Endothelial cell of umbilical vein (primary cell): Measurements from ENCODE around the gene C12orf60. TPM values are rescaled to one million over a fixed set of nuclear protein-coding genes. Genes with fewer than 3 reads are reported as not detected.

Experiments
- BruUV-seq: library from RNA; stranded (reverse); fragments of 400-500 nt; replicated peaks from 2 replicates; lab custom pipeline; 2021; lab: Mats Ljungman, UMichigan
- CTCF ChIA-PET: fragments of 300-600, 350-600 bp; sonication (Branson Sonifier 250); formaldehyde crosslinking; loops from one replicate; lab custom pipeline; 2021; ENCODE audit warnings: antibody characterized with exemption, inconsistent platforms; lab: Charles Lee
- POLR2A ChIA-PET: fragments of 300-600, 350-600 bp; sonication (Branson Sonifier 250); formaldehyde crosslinking; loops from one replicate; lab custom pipeline; 2021; ENCODE audit warnings: antibody characterized with exemption, inconsistent platforms; lab: Charles Lee
- DNase-seq: peaks from one replicate; pipeline ENCODE4 v3.0.0-alpha.2; 2011; ENCODE audit warnings: low read depth, low spot score
- FAIRE-seq: peaks from 2 replicates; lab custom pipeline; 2011; peaks lifted over from hg19 to GRCh38; lab: Jason Lieb, UNC
- H2AFZ ChIP-seq: 2 replicates; pipeline ENCODE4 v1.6.0; 2012; ENCODE audit warnings: low read depth, low read length, control low read depth, inconsistent platforms
- H3K27ac ChIP-seq: 2 replicates; pipeline ENCODE4 v1.5.1; 2011; ENCODE audit warnings: low read depth, mild to moderate bottlenecking, control low read depth, low read length, moderate library complexity; ENCODE audit not compliant: insufficient read depth
- H3K27me3 ChIP-seq, 2 experiments: 2 replicates each; pipeline versions ENCODE4 v1.6.0 to v1.6.1; 2011; ENCODE audit warnings: low read length in 2 of 2, mixed read lengths in 1 of 2; ENCODE audit not compliant: control insufficient read depth in 2 of 2, insufficient read depth in 2 of 2
- H3K36me3 ChIP-seq, 2 experiments: 2 replicates in 1 of 2; 3 replicates in 1 of 2; pipeline ENCODE4 v1.5.1; 2011; ENCODE audit warnings: low read length in 2 of 2, mild to moderate bottlenecking in 1 of 2, moderate library complexity in 1 of 2; ENCODE audit not compliant: control insufficient read depth in 2 of 2, insufficient read depth in 2 of 2; ENCODE audit errors: extremely low read depth in 1 of 2
- H3K4me1 ChIP-seq: 3 replicates; pipeline ENCODE4 v1.5.1; 2011; ENCODE audit warnings: mild to moderate bottlenecking, low read length; ENCODE audit not compliant: control insufficient read depth, insufficient read depth; ENCODE audit errors: extremely low read depth
- H3K4me2 ChIP-seq: 2 replicates; pipeline ENCODE4 v1.6.1; 2011; ENCODE audit warnings: low read length, control low read depth, mixed read lengths; ENCODE audit not compliant: insufficient read depth
- H3K4me3 ChIP-seq, 3 experiments: fragments of 200-600 bp in 1 of 3; sonication (generic), shearing (Covaris generic) in 1 of 3; replicated peaks in 1 of 3; 2 replicates each; pipeline ENCODE4 v1.5.1; 2011 to 2016; ENCODE audit warnings: control low read depth in 3 of 3, low read length in 3 of 3, mild to moderate bottlenecking in 2 of 3, inconsistent platforms in 1 of 3, low read depth in 1 of 3, moderate library complexity in 1 of 3; ENCODE audit not compliant: insufficient read depth in 1 of 3
- H3K79me2 ChIP-seq: 2 replicates; pipeline ENCODE4 v1.6.0; 2012; ENCODE audit warnings: low read length, inconsistent platforms; ENCODE audit not compliant: control insufficient read depth, insufficient read depth
- H3K9ac ChIP-seq: replicated peaks from 2 replicates; pipeline ENCODE3; 2011; ENCODE audit warnings: low read length, control low read depth; ENCODE audit not compliant: insufficient read depth; ENCODE audit errors: extremely low read depth
- H3K9me1 ChIP-seq: replicated peaks from 3 replicates; pipeline ENCODE4 v1.6.0; 2011; ENCODE audit warnings: mild to moderate bottlenecking, low read length; ENCODE audit not compliant: control insufficient read depth, insufficient read depth; ENCODE audit errors: extremely low read depth
- H3K9me3 ChIP-seq: replicated peaks from 2 replicates; pipeline ENCODE4 v1.5.1; 2012; ENCODE audit warnings: low read length, inconsistent platforms; ENCODE audit not compliant: control insufficient read depth, insufficient read depth
- H4K20me1 ChIP-seq: replicated peaks from 2 replicates; pipeline ENCODE3; 2011; ENCODE audit warnings: mild to moderate bottlenecking, low read length; ENCODE audit not compliant: control insufficient read depth, insufficient read depth; ENCODE audit errors: extremely low read depth
- CTCF ChIP-seq, 2 donors: IDR thresholded peaks; 1 replicate in 1 of 2; 2 replicates in 1 of 2; pipeline ENCODE4 v1.5.1; 2011; ENCODE audit warnings: low read length in 2 of 2, mild to moderate bottlenecking in 2 of 2, moderate library complexity in 2 of 2, control low read depth in 1 of 2, inconsistent platforms in 1 of 2, low read depth in 1 of 2; ENCODE audit not compliant: insufficient read depth in 1 of 2; ENCODE audit errors: extremely low read depth in 1 of 2
- EZH2 ChIP-seq: IDR thresholded peaks from 2 replicates; pipeline ENCODE4 v1.6.1; 2012; ENCODE audit warnings: borderline replicate concordance, low read depth, mild to moderate bottlenecking, moderate library complexity, low read length, inconsistent platforms; ENCODE audit not compliant: severe bottlenecking
- FOS ChIP-seq: IDR thresholded peaks from 2 replicates; pipeline ENCODE4 v1.6.1; 2011; ENCODE audit warnings: mild to moderate bottlenecking, low read length, moderate library complexity, borderline replicate concordance; ENCODE audit not compliant: insufficient read depth
- GATA2 ChIP-seq: IDR thresholded peaks from 2 replicates; pipeline ENCODE4 v1.7.0; 2011; ENCODE audit warnings: low read depth, mild to moderate bottlenecking, moderate library complexity, mixed read lengths, low read length; ENCODE audit not compliant: insufficient read length, insufficient read depth
- JUN ChIP-seq: IDR thresholded peaks from 2 replicates; pipeline ENCODE4 v1.6.1; 2011; ENCODE audit warnings: borderline replicate concordance, low read depth; ENCODE audit not compliant: insufficient read length, insufficient read depth
- MYC ChIP-seq: IDR thresholded peaks from one replicate; pipeline ENCODE4 v1.6.1; 2011; ENCODE audit warnings: mild to moderate bottlenecking, low read depth, low read length
- POLR2A ChIP-seq: IDR thresholded peaks from 2 replicates; pipeline ENCODE4 v1.6.1; 2012; ENCODE audit warnings: low read depth, mild to moderate bottlenecking, control low read depth, low read length
- POLR2AphosphoS5 ChIP-seq: IDR thresholded peaks from 2 replicates; pipeline ENCODE4 v1.6.1; 2012; ENCODE audit warnings: low read depth, mild to moderate bottlenecking, control low read depth, low read length, moderate library complexity; ENCODE audit not compliant: insufficient read depth
- dilution Hi-C: fragments of 300-500 bp; cut with MboI; formaldehyde crosslinking; loops from one replicate; pipeline ENCODE4 v1.15.0; 2019; ENCODE audit warnings: low sequenced_read_pairs; ENCODE audit not compliant: extremely low pct_ligation_motif_present
- intact Hi-C: fragments of 100-400 bp; cut with micrococcal nuclease; formaldehyde crosslinking; loops from one replicate; pipeline ENCODE4 v1.10.0; 2022
- polyA plus RNA-seq, 4 experiments: library from polyadenylated mRNA; depleted of rRNA in 3 of 4; stranded (reverse) in 3 of 4; unstranded in 1 of 4; fragments of >200 nt; gene quantifications; 2 replicates each; pipeline versions ENCODE4 v1.2.1 to v1.2.3, GENCODE V29; 2011 to 2012; ENCODE audit warnings: missing spikeins in 1 of 4
- total RNA-seq: library from RNA; stranded (reverse); gene quantifications from 2 replicates; pipeline ENCODE4 v1.2.3, GENCODE V29; 2021
- TF ChIP-seq, protein P1 (sequence below): IDR thresholded peaks from 2 replicates; pipeline ENCODE4 v1.6.1; 2011; ENCODE audit not compliant: insufficient read depth, insufficient read length

Gene C12orf60
- total and polyA plus RNA-seq, 2 donors (not counting 3 experiments of a cell fraction or from before 2014, with no cell fraction given), result 0.52 to 1.3 TPM

DNA sequence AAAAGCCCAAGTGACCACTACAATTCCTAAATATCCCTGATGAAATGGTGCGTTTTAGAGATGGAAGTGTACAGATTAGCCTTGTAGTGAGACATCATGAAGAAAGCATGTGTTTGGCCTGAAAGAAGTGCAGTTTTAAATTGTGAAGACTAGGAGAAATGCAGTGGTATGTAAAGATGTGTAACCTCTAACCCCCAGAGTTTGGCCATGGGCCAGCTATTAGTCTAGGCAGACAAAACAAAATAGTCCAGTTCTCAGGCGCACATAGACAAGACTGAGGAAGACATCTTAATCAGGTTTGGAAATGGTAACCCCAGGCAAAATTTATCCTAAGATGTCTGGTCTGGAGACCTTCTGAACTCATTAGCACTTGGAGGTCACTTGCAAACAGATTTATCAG is 23.6 kb upstream of the C12orf60 start:
- TF ChIP-seq, protein P1, sequence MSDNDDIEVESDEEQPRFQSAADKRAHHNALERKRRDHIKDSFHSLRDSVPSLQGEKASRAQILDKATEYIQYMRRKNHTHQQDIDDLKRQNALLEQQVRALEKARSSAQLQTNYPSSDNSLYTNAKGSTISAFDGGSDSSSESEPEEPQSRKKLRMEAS, result no peak
- TF ChIP-seq JUN, result no peak
- no peak for TF ChIP-seq CTCF (IDR thresholded peaks at IDR 0.05; ENCODE audit: extremely low read depth in 1 of 2, insufficient read depth in 1 of 2, low read depth in 1 of 2, low read length in 2 of 2)
- TF ChIP-seq POLR2AphosphoS5, result no peak
- TF ChIP-seq GATA2, result no peak
- TF ChIP-seq POLR2A, result no peak
- TF ChIP-seq EZH2, result no peak
- no peak for TF ChIP-seq MYC
- TF ChIP-seq FOS, result no peak
- no TSS peak for BruUV-seq
- Histone ChIP-seq H3K9me3 (no peaks in the 10 kb centered on the region), H3K9me1 (no peaks in the 10 kb centered on the region), H3K79me2 (peaks cover 14% of the 10 kb centered on the region), H3K27ac (no peak overlapping the region), H3K4me3 (no peak overlapping the region), H3K36me3 (peaks cover 0 to 2% of the 10 kb centered on the region in 2 experiments), H3K27me3 (no peaks in the 10 kb centered on the region), H4K20me1 (no peaks in the 10 kb centered on the region), H3K9ac (no peak overlapping the region), H3K4me1 (peaks cover 14% of the 10 kb centered on the region), H3K4me2 (no peak overlapping the region), H2AFZ (no peak overlapping the region)
- DNase-seq, result no peak
- ChIA-PET CTCF (interaction anchor here (1.2 kb wide), 2 partner anchors 21 to 24 kb away, joined by 3 to 4 read pairs; no protein-coding TSS in a partner anchor), POLR2A (no interaction called here)
- intact Hi-C loops, result no loop called here
- dilution Hi-C loops, result no loop called here
- FAIRE-seq, result no peak
